Cardiac muscle cell (in vitro differentiated cells and primary cell): ENCODE results near the gene RTL10. TPM values are rescaled to one million over a fixed set of nuclear protein-coding genes. Genes with fewer than 3 reads are reported as not detected.

Experiments used
- DNase-seq, 2 donors: peaks; one replicate each; pipeline versions ENCODE4 v3.0.0 to v3.0.0-alpha.2; 2010 to 2017; ENCODE audit warnings: low read depth in 1 of 2, low spot score in 1 of 2
- H3K27ac ChIP-seq: fragments of 200-600 bp; sonication (generic); 2 replicates; pipeline ENCODE4 v1.5.1; 2016
- H3K27me3 ChIP-seq: fragments of 200-600 bp; sonication (generic); 2 replicates; pipeline ENCODE4 v1.6.0; 2016; ENCODE audit warnings: control low read depth
- H3K36me3 ChIP-seq: fragments of 200-600 bp; sonication (generic); 2 replicates; pipeline ENCODE4 v1.5.1; 2016; ENCODE audit warnings: control low read depth
- H3K4me1 ChIP-seq: fragments of 200-600 bp; sonication (generic); 2 replicates; pipeline ENCODE4 v1.8.1; 2017; ENCODE audit warnings: low read depth, mild to moderate bottlenecking, mixed run types
- H3K4me3 ChIP-seq: fragments of 200-600 bp; sonication (generic); 2 replicates; pipeline ENCODE4 v1.5.1; 2016; ENCODE audit warnings: mild to moderate bottlenecking
- H3K9me3 ChIP-seq: fragments of 200-600 bp; sonication (generic); 2 replicates; pipeline ENCODE4 v1.5.1; 2017; ENCODE audit warnings: low read depth, mild to moderate bottlenecking, control low read depth
- polyA plus RNA-seq: library from polyadenylated mRNA; unstranded; fragments of >200 nt; fragmentation: Nextera tagmentation; extraction: Ambion mirVana; gene quantifications from 2 replicates; pipeline ENCODE4 v1.2.1, GENCODE V29; 2016
- total RNA-seq: library from RNA; depleted of rRNA; stranded (reverse); fragments of >200 nt; gene quantifications from 2 replicates; pipeline ENCODE4 v1.2.3, GENCODE V29; 2016
- TF ChIP-seq, protein P1 (sequence below): IDR thresholded peaks from 2 replicates; pipeline ENCODE4 v1.5.1; 2012; ENCODE audit warnings: low read depth, mild to moderate bottlenecking, low read length

RTL10 gene
- total and polyA plus RNA-seq, 2 experiments from 2014 or later: 11.9 to 20.9 TPM

GRCh38 chr22:19820880-19821522, 33.7 kb downstream of the RTL10 start:
- no peaks in the 10 kb centered on the region for H3K36me3 ChIP-seq
- H3K9me3 ChIP-seq: no peaks in the 10 kb centered on the region
- no peaks in the 10 kb centered on the region for H3K27me3 ChIP-seq
- TF ChIP-seq, protein P1, sequence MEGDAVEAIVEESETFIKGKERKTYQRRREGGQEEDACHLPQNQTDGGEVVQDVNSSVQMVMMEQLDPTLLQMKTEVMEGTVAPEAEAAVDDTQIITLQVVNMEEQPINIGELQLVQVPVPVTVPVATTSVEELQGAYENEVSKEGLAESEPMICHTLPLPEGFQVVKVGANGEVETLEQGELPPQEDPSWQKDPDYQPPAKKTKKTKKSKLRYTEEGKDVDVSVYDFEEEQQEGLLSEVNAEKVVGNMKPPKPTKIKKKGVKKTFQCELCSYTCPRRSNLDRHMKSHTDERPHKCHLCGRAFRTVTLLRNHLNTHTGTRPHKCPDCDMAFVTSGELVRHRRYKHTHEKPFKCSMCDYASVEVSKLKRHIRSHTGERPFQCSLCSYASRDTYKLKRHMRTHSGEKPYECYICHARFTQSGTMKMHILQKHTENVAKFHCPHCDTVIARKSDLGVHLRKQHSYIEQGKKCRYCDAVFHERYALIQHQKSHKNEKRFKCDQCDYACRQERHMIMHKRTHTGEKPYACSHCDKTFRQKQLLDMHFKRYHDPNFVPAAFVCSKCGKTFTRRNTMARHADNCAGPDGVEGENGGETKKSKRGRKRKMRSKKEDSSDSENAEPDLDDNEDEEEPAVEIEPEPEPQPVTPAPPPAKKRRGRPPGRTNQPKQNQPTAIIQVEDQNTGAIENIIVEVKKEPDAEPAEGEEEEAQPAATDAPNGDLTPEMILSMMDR: no peak
- H3K4me3 ChIP-seq: no peak overlapping the region
- DNase-seq: no peak
- no peaks in the 10 kb centered on the region for H3K4me1 ChIP-seq
- no peak overlapping the region for H3K27ac ChIP-seq

DNA sequence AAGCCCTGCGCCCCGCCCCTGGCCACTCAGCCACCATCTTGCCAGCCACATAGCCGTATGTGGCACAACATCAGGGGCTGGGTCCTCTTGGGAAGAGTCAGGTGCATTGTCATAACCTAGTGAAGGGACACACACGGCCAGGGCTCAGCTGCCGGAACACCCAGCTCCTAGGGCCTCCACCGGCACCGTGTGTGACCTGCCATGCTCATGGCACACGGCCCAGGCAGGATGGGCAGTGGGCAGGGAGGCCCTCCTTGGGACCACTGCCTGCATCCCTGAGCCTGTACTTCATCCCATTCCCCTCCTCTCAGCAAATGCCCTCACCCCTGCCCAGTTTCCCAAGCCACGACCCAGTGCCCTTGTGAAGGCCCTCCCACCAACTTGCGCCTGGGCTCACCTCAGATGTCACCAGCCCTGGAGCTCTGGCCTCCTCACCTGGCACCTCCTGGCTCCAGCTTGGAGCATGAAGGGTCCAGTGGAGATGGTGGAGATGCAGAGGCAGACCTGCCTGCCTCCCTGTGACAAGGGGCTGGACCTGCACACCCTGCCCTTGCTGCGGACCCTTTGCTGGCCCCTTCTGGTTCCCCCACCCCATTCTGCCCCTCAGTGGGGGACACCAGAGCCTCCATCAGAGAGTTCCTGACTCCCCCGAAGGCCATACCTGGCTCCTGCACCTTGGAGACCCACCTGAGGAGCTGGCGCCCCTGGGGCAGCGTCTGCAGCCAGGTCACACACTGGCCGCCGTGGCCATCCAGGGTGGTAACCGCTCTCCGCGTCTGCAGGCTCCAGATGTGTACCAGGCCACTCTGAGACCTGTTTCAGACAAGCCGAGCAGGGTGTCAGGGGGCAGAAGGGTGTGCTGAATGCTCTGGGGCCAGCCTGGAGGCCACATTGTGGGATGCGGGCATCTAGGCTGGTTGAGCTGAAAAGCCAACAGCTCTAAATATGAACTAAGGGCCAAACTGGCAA, 34.5 kb downstream of the RTL10 start:
- H3K4me1 ChIP-seq: no peaks in the 10 kb centered on the region
- no peaks in the 10 kb centered on the region for H3K27me3 ChIP-seq
- no peaks in the 10 kb centered on the region for H3K36me3 ChIP-seq
- H3K9me3 ChIP-seq: no peaks in the 10 kb centered on the region
- H3K27ac ChIP-seq: no peak overlapping the region
- no peak overlapping the region for H3K4me3 ChIP-seq
- no peak for DNase-seq
- TF ChIP-seq, protein P1: no peak

- no peaks in the 10 kb centered on the region for H3K27me3 ChIP-seq
- no peak overlapping the region for H3K27ac ChIP-seq
- H3K4me1 ChIP-seq: no peaks in the 10 kb centered on the region
- H3K4me3 ChIP-seq: no peak overlapping the region
- H3K36me3 ChIP-seq: no peaks in the 10 kb centered on the region
- DNase-seq: no peak
- no peaks in the 10 kb centered on the region for H3K9me3 ChIP-seq
- TF ChIP-seq, protein P1: no peak
These were observed 35.3 kb downstream of the RTL10 start for GRCh38 chr22:19819208-19819910.

DNA sequence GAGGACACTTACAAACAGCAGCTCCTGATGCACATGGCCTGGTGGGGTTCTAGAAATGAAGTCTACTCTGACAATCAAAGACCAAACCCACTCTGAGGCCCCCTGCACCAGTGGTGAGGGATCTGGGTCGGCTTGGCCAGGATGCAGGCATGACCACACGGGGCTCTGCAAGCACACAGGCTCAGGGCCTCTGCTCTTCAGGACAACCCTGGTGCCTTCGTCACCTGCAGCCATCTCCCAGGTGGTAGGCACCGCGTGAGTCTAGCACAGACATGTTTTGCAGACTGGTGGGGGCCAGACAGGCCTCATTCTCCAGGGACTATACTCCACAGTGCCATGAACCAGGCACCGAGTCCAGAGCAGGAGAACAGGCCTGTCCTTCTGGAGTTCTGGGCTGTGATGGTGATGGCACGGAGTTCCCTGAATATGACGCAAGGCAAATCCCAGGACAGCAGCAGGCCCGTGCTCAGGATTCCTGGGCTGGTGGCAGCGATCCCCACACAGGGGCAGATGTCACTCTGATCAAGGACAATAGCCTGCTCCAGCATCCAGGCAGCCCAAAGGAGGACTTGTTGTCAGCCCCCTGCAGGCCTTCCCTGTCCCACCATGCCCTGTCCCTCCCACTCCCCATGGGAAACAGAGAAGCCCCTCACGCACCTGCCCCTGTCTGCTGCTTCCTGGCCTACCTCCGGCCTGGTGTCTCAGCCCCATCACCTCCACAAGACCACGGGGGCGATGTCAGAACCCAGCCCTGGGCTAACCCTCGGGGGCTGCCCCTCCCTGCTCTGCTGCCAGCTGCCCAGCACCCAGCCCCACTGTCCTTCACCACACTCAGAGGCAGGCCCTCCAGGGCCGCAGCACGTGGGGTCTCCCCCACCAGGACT, 36.1 kb downstream of the RTL10 start:
- H3K4me1 ChIP-seq: no peaks in the 10 kb centered on the region
- H3K27me3 ChIP-seq: no peaks in the 10 kb centered on the region
- H3K4me3 ChIP-seq: no peak overlapping the region
- no peaks in the 10 kb centered on the region for H3K9me3 ChIP-seq
- no peak for DNase-seq
- TF ChIP-seq, protein P1: no peak
- no peak overlapping the region for H3K27ac ChIP-seq
- no peaks in the 10 kb centered on the region for H3K36me3 ChIP-seq
